HG03066 (cell line): ENCODE results near the gene TRIAP1.
"Not testable (repeated sequence)": the region's sequence is repeated elsewhere in the genome, so short reads cannot be mapped to it uniquely, and the experiment has no call there.

Source experiments
- ATAC-seq: cut with Tn5 transposase; IDR thresholded peaks from one replicate; pipeline ENCODE4 v1.9.1; 2021; ENCODE audit warnings: low read depth; ENCODE audit not compliant: unreplicated experiment

The TRIAP1 gene

DNA sequence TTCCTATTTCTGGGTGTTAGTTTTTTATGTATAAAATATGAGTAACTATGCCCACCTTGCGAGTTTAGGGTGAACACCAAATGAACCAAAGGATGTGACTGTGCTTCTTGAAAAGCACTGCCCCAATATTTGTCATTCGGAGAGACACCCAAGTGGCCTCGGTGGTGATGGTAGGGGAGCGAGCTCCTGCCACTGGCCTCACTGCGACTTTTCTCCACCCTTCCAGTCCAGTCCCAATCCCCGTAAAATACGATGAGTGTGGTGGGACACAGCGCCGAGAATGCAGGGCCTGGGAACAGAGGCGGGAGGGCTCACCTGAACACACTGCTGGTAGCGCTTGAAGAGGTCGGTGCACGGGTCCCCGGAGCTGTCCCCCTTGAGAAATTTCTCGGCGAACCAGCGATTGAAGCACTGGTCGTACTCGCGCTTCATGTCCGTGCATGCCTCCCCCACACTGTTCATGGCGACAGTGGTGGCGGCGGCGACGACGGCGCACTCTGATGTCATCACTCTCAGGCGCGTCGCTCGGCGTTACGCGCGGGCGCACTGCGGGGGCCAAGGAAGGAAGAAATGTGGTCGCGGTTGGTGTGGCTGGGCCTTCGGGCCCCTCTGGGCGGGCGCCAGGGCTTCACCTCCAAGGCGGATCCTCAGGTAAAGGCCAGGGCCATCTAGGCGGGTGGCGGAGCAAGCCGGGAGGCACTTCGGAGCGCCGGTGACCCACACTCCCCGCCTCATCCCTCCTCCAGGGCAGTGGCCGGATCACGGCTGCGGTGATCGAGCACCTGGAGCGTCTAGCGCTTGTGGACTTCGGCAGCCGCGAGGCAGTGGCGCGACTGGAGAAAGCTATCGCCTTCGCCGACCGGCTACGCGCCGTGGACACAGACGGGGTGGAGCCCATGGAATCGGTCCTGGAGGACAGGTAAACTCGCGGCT lies at the start of gene TRIAP1, which contains the start of gene GATC:
Gene TRIAP1, minus strand, starts transcription at position 474 of the 933 bp plus-strand sequence. Its CDS starts 12 bp downstream, at position 462.
Gene GATC, plus strand, starts transcription at position 534 of the 933 bp plus-strand sequence. Its CDS starts 37 bp downstream, at position 571.
- ATAC-seq, result peak; percentile 86

DNA sequence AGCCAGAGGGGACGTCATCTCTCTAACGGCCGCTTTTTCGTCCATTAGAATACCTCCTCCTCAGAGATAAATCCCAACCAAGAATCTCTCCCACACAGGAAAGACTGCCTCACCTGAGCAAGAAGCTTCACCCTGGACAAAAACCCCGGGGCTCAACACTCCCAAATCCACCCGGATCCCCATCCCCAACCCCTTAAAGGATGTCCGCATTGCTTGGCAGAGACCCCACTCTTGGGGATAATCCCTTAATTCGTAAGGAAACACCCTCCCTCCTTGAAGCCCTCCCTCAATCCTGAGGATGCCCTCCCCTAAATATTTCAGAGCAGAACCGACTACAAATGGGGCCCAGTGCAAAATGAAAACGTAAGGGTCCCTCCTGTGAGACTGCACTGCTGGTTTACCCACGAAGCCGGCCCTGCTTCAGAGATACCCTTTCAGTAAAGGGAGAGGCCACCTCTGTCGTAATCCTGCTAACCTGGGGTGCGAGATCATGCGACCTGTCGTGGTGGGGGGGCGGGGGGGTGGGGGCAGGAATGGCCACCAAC lies 49.1 kb upstream of the TRIAP1 start:
- ATAC-seq, result peak; percentile 3

- ATAC-seq, result no peak
Measured at GRCh38 chr12:120490833-120491512, 44.8 kb upstream of the TRIAP1 start.

DNA sequence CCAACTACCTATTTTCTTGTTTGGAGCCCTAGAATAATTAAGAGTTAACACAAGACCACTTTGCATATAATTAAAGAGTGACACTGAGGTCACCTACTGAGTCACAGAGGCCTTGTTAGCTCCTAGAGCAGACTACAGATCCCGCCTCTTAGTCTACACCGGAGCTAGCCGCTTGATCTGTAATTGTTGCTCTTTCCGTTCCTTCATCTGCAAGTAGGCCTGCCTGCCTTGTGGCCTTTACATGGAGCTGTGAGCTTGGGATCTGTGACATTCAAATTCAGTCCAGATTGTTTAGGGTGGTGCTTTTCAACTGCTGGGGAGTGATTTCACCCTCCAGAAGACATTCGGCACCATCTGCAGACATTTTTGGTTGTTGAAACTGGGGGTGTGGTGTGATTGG lies 44.1 kb upstream of the TRIAP1 start:
- ATAC-seq, result no peak

DNA sequence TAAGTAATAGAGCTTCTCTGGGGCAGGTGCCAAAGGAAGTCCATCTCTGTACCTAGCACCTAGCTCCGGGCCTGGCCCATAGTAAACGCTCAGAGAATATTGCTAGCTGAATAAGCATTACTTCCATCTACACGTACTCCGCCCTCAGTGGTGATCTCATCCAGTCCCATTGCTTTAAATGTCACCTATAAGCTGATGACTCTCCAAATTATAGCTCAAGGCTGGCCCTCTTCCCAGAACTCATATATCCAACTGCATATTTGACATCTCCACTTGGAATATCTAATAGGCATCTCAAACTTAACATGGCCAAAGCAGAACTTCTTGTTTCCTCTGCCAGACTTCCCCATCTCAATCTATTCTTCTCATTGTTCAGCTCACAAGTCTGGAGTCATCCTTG lies 42.8 kb upstream of the TRIAP1 start:
- no peak for ATAC-seq

DNA sequence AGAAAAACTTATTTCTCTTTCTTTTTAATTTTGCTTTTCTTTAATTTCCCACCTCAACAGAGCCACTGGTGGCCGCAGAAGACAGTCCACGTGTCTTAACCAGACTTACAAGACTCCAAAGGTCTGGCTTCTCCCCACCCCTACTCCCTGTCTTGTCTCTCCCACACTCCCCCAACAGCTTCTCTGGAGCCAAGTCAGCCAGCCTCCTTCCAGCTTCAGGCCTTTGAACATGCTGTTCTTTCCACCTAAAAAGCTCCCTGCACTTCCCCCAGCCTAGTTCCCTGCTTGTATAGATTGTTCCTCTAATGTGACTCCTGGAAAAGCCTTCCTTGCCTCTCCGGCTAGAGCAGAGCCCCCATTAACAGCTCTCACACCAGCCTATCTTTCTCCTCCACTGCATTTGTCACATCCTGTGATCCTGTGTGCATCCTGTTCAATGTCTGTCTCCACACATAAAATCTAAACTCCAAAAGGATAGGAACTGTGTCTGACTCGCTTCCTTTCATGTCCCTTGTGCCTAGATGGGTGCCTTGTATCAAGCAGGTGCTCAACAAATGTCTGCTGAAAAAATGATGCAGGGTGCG lies 42.0 kb upstream of the TRIAP1 start:
- ATAC-seq, result no peak

DNA sequence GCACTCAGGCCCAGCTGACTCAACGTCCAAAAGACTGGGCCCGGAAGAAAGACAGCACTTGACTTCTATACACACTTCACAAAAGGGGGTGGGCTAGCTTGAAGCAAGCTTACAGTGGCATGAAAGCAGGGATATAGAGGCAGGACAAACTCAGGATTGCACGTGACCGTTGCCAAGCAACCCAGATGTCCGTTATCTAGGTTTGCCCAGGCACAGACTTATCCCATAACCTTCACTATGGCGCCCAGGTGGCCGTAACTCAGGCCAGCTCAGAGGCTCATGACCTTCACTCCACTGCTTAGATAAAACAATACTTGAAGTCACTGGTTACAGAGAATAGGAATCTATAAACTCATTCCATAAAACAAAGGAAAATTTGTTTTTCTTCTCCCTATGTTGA lies 41.4 kb upstream of the TRIAP1 start:
- not testable (repeated sequence) for ATAC-seq

GRCh38 chr12:120485961-120486881 lies 40.0 kb upstream of the TRIAP1 start:
- ATAC-seq, result no peak

- ATAC-seq, result no peak
Measured at GRCh38 chr12:120483621-120484020, 37.4 kb upstream of the TRIAP1 start.

- ATAC-seq, result no peak
Measured at GRCh38 chr12:120481022-120481767, 35.0 kb upstream of the TRIAP1 start.

GRCh38 chr12:120480211-120480610 lies 34.0 kb upstream of the TRIAP1 start:
- ATAC-seq, result no peak

- no peak for ATAC-seq
Measured at GRCh38 chr12:120479458-120479857, 33.3 kb upstream of the TRIAP1 start.

DNA sequence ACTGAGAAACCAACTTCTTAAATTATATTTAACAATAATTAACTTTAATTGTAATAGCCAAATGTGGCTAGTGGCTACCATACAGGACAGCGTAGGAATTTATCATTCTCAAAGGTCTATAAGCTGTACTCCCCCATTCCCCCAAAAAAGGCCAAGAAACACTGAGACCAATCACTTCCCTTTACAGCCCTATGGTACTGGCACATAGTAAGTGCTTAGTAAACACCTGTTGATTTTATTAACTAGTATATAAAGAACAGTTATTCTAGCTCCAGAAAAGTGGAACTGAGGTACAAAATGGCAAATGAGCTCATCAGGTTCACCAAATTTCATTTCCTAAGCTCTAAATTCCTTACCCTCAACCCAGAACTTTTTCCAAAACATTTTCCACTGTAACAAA lies 29.5 kb upstream of the TRIAP1 start:
- no peak for ATAC-seq

- ATAC-seq, result no peak
Measured at GRCh38 chr12:120474616-120474960, 28.4 kb upstream of the TRIAP1 start.

DNA sequence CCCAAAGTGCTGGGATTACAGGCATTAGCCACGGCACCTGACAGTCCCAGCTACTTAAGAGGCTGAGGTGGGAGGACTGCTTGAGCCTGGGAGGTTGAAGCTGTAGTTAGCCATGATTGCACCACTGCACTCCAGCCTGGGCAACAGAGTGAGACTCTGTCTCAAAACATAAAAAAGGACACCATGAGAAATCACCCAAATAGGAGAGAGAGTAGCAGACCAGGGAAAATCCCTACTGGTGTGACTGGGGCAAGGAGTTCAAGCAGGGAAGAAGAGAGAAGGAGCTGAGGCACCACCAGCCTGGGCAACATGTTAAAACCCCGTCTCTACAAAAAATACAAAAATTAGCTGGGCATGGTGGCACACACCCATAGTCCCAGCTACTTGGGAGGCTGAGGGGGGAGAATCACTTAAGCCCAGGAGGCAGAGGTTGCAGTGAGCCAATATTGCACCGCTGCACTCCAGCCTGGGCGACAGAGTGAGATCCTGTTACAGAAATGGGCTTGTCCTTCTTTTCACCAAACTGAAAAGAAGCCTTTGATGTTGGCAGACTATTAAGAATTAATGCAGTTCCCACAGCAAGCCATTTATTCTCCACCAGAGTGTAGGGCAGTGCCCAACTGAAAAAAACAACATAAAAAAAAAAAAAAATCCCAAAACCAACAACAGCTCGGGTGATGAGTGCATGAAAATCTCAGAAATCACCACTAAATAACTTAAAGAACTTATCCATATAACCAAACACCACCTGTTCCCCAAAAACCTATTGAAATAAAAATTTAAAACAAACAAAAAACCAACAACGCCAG lies 27.8 kb upstream of the TRIAP1 start:
- ATAC-seq, result no peak

DNA sequence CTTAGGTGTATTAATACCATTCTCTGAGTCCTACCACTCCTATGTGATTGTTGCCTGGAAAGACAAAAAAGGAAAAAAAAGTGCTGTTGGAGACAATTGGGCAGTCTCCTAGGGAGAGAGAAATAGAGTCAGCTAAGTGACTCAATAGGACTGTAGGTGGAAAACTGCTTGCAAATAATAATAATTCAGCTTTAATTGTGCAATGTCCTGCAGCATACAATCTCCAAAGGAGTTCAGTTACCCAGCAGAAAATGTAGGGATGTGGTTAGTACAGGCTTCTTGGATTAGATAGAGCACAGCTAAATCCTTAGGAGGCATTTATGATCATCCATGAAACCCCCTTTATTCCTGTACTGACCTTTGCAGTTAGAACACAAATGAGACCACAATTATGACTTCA lies 26.3 kb upstream of the TRIAP1 start:
- ATAC-seq, result no peak

- peak; percentile 8 for ATAC-seq
Measured at GRCh38 chr12:120470150-120470784, 24.1 kb upstream of the TRIAP1 start.
